DMS153 treated with DMSO at 0.1 percent for 48 hours (cell line): ENCODE results near the gene RRP1.
"Not testable (repeated sequence)": the region's sequence is repeated elsewhere in the genome, so short reads cannot be mapped to it uniquely, and the experiment has no call there.

ENCODE experiments used
- DNase-seq: peaks from one replicate; lab custom pipeline; 2025; ENCODE audit not compliant: unreplicated experiment; lab: John Stamatoyannopoulos, UW

Gene RRP1

DNA sequence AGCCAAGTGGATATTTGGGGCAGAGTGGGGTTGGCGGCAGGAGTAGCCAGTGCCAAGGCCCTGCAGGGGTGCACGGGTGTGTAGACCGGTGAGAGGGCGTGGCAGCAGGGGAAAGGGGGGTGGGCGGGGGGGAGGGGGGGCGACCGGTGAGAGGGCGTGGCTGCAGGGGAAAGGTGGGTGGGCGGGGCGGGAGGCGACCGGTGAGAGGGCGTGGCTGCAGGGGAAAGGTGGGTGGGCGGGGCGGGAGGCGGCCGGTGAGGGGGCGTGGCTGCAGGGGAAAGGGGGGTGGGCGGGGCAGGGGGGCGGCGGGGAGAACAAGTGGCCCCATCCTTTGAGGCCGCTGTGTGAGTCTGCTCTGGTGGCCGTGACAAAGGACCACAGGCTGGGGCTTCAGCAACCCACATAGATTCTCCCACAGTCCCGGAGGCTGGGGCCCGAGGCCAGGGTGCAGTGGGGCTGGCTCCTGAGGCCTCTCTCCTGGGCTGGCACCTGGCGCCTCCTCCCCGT is 25.8 kb downstream of the RRP1 start:
- DNase-seq: no peak

DNA sequence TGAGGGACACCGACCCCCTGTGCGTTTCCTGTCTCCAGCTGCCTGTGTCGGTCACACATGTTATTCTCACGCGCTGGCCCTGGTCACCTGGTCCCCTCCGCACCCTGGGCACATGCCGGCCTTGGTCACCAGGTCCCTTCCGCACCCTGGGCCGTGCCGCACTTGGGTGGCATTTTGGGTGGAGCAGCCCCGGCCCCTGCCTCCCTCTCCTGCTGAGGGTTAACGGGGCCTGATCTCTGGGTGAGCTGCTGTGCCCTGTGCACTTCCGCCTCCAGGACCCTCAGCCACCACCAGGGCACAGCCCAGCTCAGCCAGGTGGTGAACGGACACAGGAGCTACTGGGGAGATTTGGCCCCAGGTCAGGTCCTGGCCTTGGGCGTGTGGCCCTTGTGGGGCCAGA is 26.6 kb downstream of the RRP1 start:
- DNase-seq: no peak

DNA sequence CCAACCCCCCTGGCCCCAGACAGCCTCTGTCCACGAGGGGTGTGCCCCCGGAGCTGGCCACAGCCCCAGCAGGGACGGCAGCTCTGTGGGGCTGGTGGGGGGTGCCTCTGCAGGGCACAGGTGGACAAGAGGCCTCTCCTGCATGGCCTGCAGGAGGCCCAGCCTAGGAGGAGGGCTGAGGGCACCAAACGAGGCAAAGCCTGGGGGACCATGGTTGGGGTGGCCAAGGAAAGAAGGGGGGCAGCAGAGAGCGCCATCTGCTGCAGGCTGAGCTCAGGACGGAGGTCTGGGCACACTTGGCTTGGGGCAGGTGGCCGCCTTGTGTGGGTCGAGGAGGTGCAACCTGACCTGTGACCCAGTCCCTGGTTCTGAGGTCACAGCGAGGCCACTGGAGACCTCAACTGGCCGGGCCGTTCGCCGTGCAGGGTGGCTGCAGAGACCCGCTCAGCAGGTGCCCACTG is 27.3 kb downstream of the RRP1 start:
- no peak for DNase-seq

DNA sequence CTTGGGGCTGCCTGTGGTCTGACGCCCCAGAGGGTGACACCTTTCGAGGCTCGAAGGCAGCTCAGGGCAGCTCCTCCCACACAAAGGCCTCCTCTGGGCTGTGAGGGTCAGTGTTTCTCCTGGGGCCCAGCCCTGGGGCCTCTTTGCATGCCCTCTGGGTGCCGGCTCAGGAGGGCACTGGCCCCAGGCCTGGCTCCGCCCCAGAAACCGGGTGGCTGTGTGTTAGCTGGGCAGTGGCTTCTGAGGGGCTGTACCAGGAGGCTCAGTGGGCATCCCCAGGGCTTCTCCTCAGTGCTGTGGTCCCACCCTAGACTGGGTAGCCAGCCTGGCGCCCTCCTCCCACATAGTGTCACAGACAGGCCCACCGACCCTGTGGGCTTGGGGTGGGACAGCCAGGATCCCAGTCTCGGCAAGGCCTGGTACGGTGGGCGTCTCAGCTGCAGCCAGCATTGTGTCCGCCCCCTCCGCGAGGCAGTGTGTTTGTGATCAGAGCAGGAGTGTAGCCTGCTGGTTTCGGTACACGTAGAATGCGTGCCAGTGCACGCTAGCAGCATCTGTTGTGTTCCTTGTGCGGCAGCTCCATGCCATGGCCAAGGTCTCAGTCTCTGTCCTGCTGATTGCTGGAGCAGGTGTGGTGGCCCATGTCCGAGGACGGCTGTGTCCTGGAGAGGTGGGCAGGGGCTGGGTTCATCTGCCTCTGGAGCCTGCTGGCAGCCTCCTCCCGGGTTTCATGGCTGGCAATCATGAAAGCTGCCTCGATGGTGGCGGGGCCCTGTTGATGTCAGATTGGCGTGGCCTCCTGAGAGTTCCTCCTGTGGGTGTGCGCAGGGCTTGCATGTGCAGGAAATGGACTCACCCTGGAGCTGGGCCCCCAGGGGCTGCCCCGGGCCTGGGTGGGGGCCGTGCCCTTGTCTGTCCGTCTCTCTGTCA is 28.0 kb downstream of the RRP1 start:
- DNase-seq: no peak

DNA sequence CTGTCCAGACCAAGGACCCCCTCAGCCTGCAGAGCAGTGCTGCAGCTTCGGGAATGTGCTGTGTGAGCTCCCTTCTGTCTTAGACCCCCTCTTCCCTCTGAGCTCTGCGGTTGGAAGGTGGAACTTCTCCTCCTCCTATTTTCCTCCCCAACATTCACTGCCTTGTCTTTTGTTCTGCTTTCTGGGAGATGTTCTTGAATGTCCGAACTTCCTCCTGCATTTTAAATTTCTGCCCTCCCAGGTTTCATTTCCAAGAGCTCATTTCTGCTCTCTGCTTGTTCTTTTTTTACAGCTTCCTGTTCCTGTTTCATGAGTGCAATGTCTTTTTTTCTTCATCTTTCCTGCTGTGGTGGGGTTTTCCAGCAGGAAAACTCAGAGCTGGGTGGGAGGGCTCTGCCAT is 29.3 kb downstream of the RRP1 start:
- no peak for DNase-seq

DNA sequence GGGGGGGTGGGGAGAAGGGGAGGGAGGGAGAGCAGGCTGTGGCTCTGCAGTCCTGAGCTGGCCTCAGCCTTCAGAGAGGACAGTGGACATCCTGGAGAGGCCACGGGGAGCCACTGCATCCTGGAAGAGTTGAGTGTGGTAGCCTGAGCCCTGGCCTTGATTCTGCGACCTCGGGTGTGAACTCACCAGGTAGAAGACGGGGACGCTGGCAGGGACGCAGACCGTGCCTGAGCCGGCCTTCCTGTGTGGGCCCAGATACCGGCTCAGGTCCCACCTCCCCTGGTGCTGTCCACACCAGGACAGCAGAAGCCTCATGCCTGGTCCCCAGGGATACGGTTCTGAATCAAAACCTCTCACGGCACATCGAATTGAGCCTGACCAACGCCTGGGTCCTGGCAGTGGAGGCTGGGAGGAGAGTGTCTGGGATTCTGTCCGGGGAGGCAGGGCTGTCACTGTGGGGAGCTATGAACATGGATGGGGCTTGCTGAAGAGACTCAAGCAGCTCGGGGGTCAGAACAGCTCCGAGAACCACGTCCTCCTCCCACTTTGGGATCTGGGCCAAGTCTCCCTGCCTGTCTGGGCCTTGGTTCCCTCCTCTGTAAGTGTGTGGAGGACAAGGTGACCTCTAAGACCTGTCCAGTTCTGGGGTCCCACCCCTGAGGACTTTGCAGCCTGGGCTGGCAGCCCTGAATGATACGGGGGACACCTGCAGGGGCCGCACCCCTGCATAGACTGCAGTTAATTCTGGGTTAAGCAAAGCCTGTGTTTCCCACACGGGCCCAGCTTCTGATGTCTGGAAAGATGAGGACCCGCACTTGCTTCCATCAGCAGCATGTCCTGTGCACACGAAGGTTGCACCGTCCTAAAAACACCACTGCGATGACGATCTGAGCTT is 30.4 kb downstream of the RRP1 start:
- no peak for DNase-seq

DNA sequence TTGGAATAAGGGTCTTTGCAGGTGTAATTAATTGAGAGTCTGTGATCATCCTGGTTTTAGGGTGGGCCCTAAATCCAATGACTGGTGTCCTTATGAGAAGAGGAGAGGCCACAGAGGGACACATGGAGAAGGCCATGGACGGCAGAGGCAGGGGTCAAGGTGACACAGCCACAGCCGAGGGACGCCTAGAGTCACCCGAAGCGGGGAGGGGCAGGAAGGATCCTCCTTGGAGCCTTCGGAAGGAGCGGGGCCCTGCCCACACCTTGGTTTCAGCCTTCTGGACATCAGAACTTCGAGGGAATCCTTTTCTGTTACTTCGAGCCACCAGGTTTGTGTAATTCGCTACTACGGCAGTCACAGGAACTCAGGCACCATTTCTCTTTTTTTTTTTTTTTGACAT is 31.1 kb downstream of the RRP1 start:
- DNase-seq: no peak

DNA sequence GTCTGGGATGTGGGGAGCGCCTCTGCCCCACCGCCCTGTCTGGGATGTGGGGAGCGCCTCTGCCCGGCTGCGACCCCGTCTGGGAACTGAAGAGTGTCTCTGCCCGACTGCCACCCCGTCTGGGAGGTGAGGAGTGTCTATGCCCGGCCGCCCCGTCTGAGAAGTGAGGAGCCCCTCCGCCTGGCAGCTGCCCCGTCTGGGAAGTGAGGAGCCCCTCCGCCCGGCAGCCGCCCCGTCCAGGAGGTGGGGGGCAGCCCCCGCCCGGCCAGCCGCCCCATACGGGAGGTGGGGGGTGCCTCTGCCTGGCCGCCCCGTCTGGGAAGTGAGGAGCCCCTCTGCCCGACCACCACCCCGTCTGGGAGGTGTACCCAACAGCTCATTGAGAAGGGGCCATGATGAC is 32.8 kb downstream of the RRP1 start:
- DNase-seq: not testable (repeated sequence)

DNA sequence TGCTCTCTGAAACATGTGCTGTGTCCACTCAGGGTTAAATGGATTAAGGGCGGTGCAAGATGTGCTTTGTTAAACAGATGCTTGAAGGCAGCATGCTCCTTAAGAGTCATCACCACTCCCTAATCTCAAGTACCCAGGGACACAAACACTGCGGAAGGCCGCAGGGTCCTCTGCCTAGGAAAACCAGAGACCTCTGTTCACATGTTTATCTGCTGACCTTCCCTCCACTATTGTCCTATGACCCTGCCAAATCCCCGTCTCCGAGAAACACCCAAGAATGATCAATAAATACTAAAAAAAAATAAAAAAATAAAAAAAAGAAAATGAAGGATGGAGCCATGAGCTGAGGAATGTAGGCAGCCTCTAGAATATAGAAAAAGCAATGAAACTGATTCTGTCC is 33.4 kb downstream of the RRP1 start:
- DNase-seq: not testable (repeated sequence)

DNA sequence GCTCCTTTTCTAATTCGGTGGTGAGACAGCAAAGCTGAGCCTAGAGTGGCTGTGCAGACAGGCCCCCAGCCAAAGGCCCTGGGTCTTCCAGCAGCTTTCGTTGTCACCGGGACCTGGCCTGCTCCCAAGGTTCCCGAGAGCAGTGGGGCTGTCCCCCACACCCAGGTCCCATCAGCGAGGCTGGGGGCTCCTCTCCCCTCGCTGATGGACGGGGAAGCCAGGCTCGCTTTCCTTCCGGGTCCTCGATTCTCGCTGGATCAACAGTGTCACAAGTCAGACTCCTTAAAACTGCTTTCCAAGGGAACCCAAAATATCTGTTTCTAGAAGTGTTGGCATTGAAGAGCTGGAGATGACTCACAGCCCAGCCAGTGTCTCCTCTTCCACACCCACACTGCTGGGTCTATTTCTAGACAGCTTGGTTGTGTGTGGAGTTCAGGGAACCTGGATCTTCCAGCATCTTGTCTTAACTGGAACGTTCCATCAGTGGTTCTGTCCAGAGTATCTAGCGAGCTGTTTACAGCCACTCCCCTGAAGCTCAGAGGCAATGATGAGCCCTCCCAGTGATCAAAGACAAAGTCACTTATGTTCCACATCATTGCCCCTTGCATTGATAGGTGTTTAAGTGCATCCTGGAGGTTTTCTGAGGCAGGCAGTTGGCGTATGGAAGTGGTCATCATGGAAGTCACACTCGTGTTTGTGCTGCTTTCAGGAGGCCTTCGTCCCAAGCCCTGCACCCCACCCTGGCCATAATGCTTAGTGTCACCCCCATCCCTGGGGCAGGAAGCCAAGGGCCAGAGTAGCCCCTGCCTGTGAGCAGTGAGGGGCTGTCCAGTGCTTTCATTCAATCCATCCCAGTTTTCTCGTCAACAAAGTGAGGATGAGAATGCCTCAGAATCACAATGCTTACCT is 35.2 kb downstream of the RRP1 start:
- DNase-seq: no peak

DNA sequence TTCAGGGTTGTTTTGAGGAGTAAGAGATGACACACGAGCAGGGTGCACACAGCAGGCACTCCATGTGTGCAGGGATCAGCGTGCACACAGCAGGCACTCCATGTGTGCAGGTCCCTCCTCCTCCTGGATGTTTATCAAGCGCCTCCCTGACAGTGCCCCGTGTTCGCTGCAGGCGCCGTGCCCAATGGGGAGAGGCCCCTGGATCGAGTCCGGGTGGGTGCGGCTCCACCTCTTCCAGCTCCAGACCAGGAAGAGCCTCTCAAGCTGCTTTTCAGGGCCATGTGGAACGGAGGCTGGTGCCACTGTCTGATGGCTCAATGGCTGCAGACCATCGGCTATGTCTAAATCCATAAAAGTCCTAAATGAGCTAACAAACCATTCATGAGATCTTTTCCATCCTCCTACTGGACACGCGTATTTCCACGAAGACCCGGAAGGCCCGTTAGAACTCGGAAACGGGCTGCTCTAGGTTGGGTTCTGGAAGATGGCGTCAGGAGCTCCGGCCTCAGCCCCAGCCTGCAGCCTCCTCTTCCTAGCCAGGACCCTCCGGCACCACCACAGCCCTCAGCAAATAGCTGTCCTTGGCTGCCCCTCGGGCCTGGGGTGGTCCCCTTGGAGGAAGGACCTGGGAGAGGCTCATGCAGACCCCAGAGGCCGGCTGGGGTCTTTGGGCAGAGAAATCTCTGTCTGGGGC is 36.0 kb downstream of the RRP1 start:
- no peak for DNase-seq

DNA sequence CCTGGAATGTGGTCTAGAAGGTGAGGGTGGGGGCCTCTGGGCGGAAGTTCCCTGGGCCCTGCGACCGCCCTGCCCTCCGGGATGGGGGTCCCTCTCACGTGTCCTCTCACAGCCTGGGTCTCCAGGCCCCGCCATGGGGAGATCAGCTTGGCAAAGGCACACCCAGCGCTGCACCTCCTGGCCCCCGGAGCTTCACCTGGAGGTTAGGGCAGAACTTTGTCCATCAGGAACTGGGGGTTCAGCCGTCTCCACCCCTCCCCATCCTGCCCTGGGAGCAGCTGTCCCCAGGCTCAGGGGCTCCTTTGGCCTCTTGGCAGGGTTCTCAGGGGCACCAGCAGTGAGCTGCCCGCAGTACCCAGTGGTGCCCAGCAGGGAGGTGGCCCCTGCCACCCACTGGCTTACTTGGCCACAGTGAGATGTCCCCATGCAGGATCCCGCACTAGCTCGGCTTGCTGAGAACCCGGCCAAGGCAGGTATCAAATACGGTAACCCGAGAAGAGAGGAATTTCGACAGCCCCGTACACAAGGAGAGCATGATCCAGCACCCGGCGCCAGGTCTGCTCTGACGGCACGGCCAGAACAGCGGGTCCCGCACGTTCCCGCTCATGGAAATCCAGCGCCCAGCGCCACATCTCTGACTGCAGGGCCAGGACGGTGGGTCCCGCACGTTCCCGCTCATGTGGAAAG is 36.7 kb downstream of the RRP1 start:
- no peak for DNase-seq

DNA sequence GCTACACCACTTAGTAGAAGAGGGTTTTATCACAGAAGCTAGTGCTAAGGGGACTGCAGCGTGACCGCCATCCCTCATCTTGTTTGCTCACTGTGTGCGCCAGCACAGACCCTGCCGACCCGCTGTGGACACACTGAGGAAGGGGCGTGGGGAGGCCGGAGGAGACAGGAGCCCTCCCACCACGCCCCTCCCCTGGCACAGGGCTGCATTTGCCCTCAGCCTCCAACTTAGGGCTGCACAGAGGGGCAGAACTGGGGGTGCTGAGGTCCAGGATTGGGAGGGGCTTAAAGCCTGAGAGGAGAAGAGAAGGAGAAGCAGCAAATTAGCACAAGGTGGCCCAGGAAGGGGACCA is 37.2 kb downstream of the RRP1 start:
- no peak for DNase-seq

DNA sequence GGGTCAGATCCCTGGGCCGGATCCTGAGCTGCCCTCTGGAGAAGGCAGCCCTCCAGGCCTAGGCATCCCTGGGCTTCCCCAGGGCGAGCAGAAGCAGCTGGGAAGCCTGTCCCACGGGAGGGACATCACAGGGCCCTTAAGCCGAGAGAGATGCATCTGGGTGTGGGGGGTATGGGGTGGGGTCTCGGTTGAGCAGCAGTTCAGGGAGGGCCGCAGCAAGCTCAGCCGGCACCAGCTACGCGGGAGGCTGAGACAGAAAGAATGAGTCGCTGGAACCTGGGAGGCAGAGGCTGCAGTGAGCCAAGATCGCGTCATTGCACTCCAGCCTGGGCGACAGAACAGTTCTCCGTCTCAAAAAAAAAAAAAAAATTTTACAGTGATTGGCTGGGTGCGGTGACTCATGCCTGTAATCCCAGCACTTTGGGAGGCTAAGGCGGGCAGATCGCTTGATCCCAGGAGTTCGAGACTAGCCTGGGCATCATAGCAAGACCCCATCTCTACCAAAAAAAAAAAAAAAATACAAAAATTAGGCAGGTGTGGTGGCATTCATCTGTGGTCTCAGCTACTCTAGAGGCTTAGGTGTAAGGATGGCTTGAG is 37.7 kb downstream of the RRP1 start:
- DNase-seq: no peak

DNA sequence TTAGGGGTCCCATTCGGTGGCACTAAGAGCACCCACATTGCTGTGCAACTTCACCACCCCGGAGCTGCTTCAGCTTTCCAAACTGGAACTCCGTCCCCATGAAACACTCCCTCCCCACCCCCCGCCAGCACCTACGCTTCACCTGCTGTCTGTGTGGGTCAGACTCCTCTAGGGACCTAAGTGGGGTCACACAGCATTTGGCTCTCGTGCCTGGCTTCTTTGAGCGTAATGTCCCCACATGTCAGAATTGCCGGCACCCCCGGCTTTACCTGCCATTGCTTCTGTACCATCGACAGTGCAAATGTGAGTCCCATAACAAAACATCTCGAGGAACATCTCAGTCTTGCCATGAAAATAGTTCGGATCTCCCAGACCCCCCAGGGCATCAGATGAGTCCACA is 39.8 kb downstream of the RRP1 start:
- DNase-seq: no peak

DNA sequence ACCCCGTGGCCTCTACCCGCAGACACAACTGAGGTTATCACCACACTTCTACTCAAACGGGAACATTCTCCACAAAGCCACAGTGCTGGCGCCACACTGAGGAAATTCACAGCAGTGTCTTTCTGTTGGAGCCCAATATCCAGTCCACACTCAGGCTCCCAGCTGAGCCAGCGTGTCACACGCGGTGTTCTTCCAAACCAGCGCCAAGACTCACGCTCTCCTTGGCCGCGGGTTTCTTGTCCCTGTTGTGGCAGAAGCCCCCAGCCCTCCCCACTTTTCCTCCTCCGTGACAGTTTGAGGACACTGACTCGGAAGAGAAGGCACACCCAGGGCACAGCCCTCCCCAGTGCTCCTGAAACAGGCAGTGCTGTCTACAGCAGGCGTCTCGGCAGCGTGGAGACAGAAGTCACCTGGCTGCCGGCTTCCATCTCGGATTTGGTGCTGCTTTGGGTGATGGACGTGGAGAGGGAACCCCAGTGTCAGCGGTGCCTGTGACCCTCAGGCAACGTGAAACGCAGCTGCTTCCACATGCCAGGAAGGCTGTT is 40.3 kb downstream of the RRP1 start:
- DNase-seq: no peak

DNA sequence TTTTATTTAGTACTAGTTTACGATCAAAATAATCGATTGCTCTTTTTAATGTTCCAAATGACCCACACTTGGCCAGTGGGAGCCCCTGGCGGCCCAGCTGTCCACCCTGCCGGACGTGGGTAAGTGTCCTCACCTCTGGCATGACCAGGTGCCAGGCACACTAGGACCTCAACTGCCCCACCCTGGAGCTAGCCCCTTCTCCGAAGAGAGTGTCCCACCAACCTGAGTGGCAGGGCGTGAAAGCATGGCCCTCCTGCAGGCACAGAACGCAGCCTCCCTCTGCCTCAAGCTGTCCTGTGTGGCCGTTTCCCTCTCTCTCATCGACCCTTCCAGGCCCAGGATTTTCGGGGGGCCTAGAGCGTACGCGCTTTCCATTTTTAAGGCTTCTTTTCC is 42.8 kb downstream of the RRP1 start:
- no peak for DNase-seq

DNA sequence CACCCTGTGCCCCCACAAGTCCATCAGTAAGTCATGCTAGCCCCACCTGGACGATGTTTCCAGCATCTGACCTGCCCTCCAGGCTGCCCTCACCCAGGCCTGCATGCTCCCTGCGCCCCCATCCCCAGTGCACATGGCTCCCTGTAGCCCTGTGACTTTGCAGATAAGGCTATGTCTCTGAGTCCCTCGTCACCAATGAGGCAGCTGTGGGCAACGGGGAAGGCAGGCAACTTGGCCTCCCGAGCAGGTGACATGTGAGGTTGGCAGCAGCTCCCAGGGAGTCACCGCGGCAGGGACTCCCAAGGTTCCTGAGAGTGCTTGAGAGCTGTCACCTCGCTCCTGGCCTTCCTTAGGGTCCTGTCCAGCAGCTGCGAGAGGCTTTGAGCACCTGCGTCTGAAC is 43.3 kb downstream of the RRP1 start:
- no peak for DNase-seq
